ENCODE measurements around the gene USP34. TPM values are rescaled to one million over a fixed set of nuclear protein-coding genes. Genes with fewer than 3 reads are reported as not detected.

USP34 gene
- total and polyA plus RNA-seq, 2 of the 8 experiments (the other 6 are each of a cell fraction or from before 2014, with no cell fraction given), result 56.7 to 91.7 TPM

DNA sequence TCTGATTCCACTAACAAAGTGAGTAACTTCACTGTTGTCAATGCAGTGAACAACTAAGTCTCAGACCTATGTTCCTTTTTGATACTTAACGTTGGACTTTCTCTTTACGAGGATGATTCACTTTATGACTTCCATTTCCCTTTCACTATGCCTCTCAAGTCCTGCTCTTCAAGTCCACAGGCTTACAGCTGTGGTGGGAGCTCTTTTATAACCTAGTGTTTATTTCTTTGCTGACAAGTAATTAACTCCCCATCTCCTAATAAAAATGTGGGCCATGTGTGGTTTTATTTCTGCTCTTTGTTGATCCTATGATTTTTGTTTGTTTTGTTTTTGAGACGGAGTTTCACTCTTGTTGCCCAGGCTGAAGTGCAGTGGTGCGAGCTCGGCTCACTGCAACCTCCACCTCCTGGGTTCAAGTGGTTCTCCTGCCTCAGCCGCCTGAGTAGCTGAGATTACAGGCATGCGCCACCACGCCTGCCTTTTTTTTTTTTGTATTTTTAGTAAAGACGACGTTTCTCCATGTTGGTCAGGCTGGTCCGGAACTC lies 142.1 kb downstream of the USP34 start (continued):
- TF ChIP-seq, protein P1, sequence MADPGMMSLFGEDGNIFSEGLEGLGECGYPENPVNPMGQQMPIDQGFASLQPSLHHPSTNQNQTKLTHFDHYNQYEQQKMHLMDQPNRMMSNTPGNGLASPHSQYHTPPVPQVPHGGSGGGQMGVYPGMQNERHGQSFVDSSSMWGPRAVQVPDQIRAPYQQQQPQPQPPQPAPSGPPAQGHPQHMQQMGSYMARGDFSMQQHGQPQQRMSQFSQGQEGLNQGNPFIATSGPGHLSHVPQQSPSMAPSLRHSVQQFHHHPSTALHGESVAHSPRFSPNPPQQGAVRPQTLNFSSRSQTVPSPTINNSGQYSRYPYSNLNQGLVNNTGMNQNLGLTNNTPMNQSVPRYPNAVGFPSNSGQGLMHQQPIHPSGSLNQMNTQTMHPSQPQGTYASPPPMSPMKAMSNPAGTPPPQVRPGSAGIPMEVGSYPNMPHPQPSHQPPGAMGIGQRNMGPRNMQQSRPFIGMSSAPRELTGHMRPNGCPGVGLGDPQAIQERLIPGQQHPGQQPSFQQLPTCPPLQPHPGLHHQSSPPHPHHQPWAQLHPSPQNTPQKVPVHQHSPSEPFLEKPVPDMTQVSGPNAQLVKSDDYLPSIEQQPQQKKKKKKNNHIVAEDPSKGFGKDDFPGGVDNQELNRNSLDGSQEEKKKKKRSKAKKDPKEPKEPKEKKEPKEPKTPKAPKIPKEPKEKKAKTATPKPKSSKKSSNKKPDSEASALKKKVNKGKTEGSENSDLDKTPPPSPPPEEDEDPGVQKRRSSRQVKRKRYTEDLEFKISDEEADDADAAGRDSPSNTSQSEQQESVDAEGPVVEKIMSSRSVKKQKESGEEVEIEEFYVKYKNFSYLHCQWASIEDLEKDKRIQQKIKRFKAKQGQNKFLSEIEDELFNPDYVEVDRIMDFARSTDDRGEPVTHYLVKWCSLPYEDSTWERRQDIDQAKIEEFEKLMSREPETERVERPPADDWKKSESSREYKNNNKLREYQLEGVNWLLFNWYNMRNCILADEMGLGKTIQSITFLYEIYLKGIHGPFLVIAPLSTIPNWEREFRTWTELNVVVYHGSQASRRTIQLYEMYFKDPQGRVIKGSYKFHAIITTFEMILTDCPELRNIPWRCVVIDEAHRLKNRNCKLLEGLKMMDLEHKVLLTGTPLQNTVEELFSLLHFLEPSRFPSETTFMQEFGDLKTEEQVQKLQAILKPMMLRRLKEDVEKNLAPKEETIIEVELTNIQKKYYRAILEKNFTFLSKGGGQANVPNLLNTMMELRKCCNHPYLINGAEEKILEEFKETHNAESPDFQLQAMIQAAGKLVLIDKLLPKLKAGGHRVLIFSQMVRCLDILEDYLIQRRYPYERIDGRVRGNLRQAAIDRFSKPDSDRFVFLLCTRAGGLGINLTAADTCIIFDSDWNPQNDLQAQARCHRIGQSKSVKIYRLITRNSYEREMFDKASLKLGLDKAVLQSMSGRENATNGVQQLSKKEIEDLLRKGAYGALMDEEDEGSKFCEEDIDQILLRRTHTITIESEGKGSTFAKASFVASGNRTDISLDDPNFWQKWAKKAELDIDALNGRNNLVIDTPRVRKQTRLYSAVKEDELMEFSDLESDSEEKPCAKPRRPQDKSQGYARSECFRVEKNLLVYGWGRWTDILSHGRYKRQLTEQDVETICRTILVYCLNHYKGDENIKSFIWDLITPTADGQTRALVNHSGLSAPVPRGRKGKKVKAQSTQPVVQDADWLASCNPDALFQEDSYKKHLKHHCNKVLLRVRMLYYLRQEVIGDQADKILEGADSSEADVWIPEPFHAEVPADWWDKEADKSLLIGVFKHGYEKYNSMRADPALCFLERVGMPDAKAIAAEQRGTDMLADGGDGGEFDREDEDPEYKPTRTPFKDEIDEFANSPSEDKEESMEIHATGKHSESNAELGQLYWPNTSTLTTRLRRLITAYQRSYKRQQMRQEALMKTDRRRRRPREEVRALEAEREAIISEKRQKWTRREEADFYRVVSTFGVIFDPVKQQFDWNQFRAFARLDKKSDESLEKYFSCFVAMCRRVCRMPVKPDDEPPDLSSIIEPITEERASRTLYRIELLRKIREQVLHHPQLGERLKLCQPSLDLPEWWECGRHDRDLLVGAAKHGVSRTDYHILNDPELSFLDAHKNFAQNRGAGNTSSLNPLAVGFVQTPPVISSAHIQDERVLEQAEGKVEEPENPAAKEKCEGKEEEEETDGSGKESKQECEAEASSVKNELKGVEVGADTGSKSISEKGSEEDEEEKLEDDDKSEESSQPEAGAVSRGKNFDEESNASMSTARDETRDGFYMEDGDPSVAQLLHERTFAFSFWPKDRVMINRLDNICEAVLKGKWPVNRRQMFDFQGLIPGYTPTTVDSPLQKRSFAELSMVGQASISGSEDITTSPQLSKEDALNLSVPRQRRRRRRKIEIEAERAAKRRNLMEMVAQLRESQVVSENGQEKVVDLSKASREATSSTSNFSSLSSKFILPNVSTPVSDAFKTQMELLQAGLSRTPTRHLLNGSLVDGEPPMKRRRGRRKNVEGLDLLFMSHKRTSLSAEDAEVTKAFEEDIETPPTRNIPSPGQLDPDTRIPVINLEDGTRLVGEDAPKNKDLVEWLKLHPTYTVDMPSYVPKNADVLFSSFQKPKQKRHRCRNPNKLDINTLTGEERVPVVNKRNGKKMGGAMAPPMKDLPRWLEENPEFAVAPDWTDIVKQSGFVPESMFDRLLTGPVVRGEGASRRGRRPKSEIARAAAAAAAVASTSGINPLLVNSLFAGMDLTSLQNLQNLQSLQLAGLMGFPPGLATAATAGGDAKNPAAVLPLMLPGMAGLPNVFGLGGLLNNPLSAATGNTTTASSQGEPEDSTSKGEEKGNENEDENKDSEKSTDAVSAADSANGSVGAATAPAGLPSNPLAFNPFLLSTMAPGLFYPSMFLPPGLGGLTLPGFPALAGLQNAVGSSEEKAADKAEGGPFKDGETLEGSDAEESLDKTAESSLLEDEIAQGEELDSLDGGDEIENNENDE (IDR thresholded peaks at IDR 0.05; ENCODE audit: insufficient replicate concordance, low read length), result no peak
- TF ChIP-seq POU5F1 (IDR thresholded peaks at IDR 0.05; ENCODE audit: low read depth, low read length) (no peak), TBP (IDR thresholded peaks at IDR 0.05; ENCODE audit: low read depth, low read length) (no peak), ZNF274 (IDR thresholded peaks at IDR 0.05; ENCODE audit: borderline replicate concordance, extremely low read depth, low read length) (no peak), CEBPB (IDR thresholded peaks at IDR 0.05; ENCODE audit: low read depth, low read length) (no peak), JUN (IDR thresholded peaks at IDR 0.05; ENCODE audit: low read depth, low read length) (no peak), RBBP5 (IDR thresholded peaks at IDR 0.05; ENCODE audit: borderline replicate concordance, low read depth, low read length) (no peak), BACH1 (IDR thresholded peaks at IDR 0.05; ENCODE audit: low read length) (no peak), POLR2A (IDR thresholded peaks at IDR 0.05; ENCODE audit: control extremely low read depth in 1 of 2, low read depth in 2 of 2, low read length in 2 of 2) (no peak), SUZ12 (IDR thresholded peaks at IDR 0.05; ENCODE audit: low read length) (no peak), CBX5 (IDR thresholded peaks at IDR 0.05; ENCODE audit: low read depth, low read length) (no peak), BCL11A (IDR thresholded peaks at IDR 0.05; ENCODE audit: low read depth in 2 of 2, low read length in 2 of 2) (no peak), TEAD4 (IDR thresholded peaks at IDR 0.05; ENCODE audit: low read depth, low read length) (no peak)

Measured in H1 (cell line).